Neural progenitor cell (in vitro differentiated cells): Measurements from ENCODE around the gene INPP5F. TPM values are rescaled to one million over a fixed set of nuclear protein-coding genes. Genes with fewer than 3 reads are reported as not detected.

Experiments used
- DNase-seq: peaks from one replicate; pipeline ENCODE4 v3.0.0-alpha.2; 2016; ENCODE audit warnings: low spot score
- H2AFZ ChIP-seq: fragments of 200-600 bp; sonication (generic); replicated peaks from 2 replicates; pipeline ENCODE4 v1.6.1; 2016; ENCODE audit warnings: antibody characterized with exemption
- H3F3A ChIP-seq: fragments of 200-600 bp; sonication (generic); 2 replicates; pipeline ENCODE4 v1.6.1; 2016; ENCODE audit warnings: antibody characterized with exemption, low read depth
- H3K27ac ChIP-seq: fragments of 200-600 bp; sonication (generic); 2 replicates; pipeline ENCODE4 v1.5.1; 2016; ENCODE audit warnings: mild to moderate bottlenecking
- H3K27me3 ChIP-seq: fragments of 200-600 bp; sonication (generic); 2 replicates; pipeline ENCODE4 v1.6.1; 2016; ENCODE audit warnings: mild to moderate bottlenecking, moderate library complexity
- H3K36me3 ChIP-seq: fragments of 200-600 bp; sonication (generic); 2 replicates; pipeline ENCODE4 v1.5.1; 2016
- H3K4me1 ChIP-seq: fragments of 200-600 bp; sonication (generic); 2 replicates; pipeline ENCODE4 v1.6.1; 2016; ENCODE audit warnings: mixed run types
- H3K4me2 ChIP-seq: fragments of 200-600 bp; sonication (generic); 2 replicates; pipeline ENCODE4 v1.6.1; 2016
- H3K4me3 ChIP-seq: fragments of 200-600 bp; sonication (generic); 2 replicates; pipeline ENCODE4 v1.5.1; 2016
- H3K79me2 ChIP-seq: fragments of 200-600 bp; sonication (generic); 2 replicates; pipeline ENCODE4 v1.6.1; 2016; ENCODE audit warnings: low read depth
- H3K9ac ChIP-seq: fragments of 200-600 bp; sonication (generic); 2 replicates; pipeline ENCODE4 v1.6.1; 2016
- H3K9me3 ChIP-seq: fragments of 200-600 bp; sonication (generic); 2 replicates; pipeline ENCODE4 v1.5.1; 2016; ENCODE audit warnings: low read depth
- H4K20me1 ChIP-seq: fragments of 200-600 bp; sonication (generic); 2 replicates; pipeline ENCODE4 v1.6.1; 2016; ENCODE audit warnings: low read depth
- H3K27ac Mint-ChIP-seq: 3 replicates; pipeline ENCODE4 v1.8.0; 2021; ENCODE audit warnings: mixed read lengths
- H3K27me3 Mint-ChIP-seq: 2 replicates; pipeline ENCODE4 v1.8.0; 2022; ENCODE audit warnings: low read depth, mild to moderate bottlenecking, inconsistent platforms, moderate library complexity, mixed read lengths; ENCODE audit not compliant: insufficient read depth
- H3K36me3 Mint-ChIP-seq: 3 replicates; pipeline ENCODE4 v1.8.0; 2021; ENCODE audit warnings: mixed read lengths
- H3K4me1 Mint-ChIP-seq: 3 replicates; pipeline ENCODE4 v1.8.0; 2021; ENCODE audit warnings: mixed read lengths
- H3K4me3 Mint-ChIP-seq: 3 replicates; pipeline ENCODE4 v1.8.0; 2021; ENCODE audit warnings: mild to moderate bottlenecking, moderate library complexity, mixed read lengths
- H3K9me3 Mint-ChIP-seq: 3 replicates; pipeline ENCODE4 v1.8.0; 2020; ENCODE audit warnings: mixed read lengths
- EZH2 ChIP-seq: fragments of 200-600 bp; sonication (generic); IDR thresholded peaks from 2 replicates; pipeline ENCODE4 v1.6.1; 2017; ENCODE audit warnings: antibody characterized with exemption, mild to moderate bottlenecking, moderate library complexity
- EZH2phosphoT487 ChIP-seq: fragments of 200-600 bp; sonication (generic); IDR thresholded peaks from 2 replicates; pipeline ENCODE4 v1.6.1; 2017; ENCODE audit warnings: antibody characterized with exemption
- total RNA-seq: library from RNA; depleted of rRNA; stranded (reverse); fragments of >200 nt; gene quantifications from 2 replicates; pipeline ENCODE4 v1.2.3, GENCODE V29; 2015; ENCODE audit warnings: low replicate concordance
- TF ChIP-seq, protein P1 (sequence below): fragments of 200-600 bp; sonication (generic); IDR thresholded peaks from 2 replicates; pipeline ENCODE4 v1.5.1; 2017; ENCODE audit warnings: antibody characterized with exemption, mild to moderate bottlenecking

Gene INPP5F
- total RNA-seq, 1 donor from 2014 or later: 167 TPM

GRCh38 chr10:119740096-119740495 lies 14.2 kb downstream of the INPP5F start:
- H3K9me3 Mint-ChIP-seq: no peaks in the 10 kb centered on the region
- no peak overlapping the region for H3K4me3 Mint-ChIP-seq
- H3K79me2 ChIP-seq: peaks cover 24% of the 10 kb centered on the region
- H3K36me3 Mint-ChIP-seq: no peaks in the 10 kb centered on the region
- peaks cover 16% of the 10 kb centered on the region for H3K4me1 ChIP-seq
- H3K4me1 Mint-ChIP-seq: peaks cover 34% of the 10 kb centered on the region
- no peaks in the 10 kb centered on the region for H3K27me3 ChIP-seq
- H3K4me3 ChIP-seq: no peak overlapping the region
- H2AFZ ChIP-seq: no peak overlapping the region
- H3K27ac Mint-ChIP-seq: no peak overlapping the region
- no peak overlapping the region for H3K4me2 ChIP-seq
- no peaks in the 10 kb centered on the region for H3K9me3 ChIP-seq
- H3K36me3 ChIP-seq: no peaks in the 10 kb centered on the region
- DNase-seq: no peak
- no peaks in the 10 kb centered on the region for H3F3A ChIP-seq
- H3K27ac ChIP-seq: no peak overlapping the region
- no peaks in the 10 kb centered on the region for H3K27me3 Mint-ChIP-seq
- H4K20me1 ChIP-seq: no peaks in the 10 kb centered on the region
- TF ChIP-seq EZH2 (no peak), EZH2phosphoT487 (no peak)
- TF ChIP-seq, protein P1, sequence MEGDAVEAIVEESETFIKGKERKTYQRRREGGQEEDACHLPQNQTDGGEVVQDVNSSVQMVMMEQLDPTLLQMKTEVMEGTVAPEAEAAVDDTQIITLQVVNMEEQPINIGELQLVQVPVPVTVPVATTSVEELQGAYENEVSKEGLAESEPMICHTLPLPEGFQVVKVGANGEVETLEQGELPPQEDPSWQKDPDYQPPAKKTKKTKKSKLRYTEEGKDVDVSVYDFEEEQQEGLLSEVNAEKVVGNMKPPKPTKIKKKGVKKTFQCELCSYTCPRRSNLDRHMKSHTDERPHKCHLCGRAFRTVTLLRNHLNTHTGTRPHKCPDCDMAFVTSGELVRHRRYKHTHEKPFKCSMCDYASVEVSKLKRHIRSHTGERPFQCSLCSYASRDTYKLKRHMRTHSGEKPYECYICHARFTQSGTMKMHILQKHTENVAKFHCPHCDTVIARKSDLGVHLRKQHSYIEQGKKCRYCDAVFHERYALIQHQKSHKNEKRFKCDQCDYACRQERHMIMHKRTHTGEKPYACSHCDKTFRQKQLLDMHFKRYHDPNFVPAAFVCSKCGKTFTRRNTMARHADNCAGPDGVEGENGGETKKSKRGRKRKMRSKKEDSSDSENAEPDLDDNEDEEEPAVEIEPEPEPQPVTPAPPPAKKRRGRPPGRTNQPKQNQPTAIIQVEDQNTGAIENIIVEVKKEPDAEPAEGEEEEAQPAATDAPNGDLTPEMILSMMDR: no peak
- no peak overlapping the region for H3K9ac ChIP-seq

DNA sequence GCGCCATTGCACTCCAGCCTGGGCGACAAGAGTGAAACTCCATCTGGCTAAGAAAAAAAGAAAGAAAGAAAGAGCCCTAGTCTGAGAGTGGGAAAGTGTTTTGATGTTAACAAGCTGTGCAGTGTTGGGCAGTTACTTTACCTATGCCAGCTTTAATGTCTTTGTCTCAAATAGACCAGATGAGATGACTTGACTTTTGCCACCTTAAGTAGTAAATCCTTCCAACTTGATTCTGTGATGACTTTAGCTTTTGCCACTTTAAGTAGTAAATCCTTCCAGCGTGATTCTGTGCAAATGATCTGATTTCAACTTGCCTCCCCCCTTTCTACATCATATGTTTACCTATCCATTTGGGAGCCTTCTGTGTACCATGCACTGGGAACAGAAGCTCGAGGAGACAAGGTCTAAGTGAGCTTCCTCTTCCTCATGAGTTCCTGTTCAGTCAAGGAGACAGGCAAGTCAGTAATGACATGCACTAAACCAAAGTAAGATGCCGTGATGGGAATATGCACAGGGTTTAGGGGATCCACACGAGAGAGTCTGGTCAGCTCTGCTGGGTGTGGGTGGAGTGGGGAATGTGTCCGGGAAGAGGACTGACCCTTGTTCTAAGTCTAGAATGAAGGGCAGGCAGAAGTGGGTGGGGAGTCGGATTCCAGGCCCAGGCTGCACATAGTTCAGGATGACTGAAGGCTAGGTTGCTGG lies 17.2 kb downstream of the INPP5F start:
- no peak overlapping the region for H3K9ac ChIP-seq
- H2AFZ ChIP-seq: no peak overlapping the region
- Mint-ChIP-seq H3K4me3 (no peak overlapping the region), H3K27ac (peak overlapping the region; percentile 6), H3K27me3 (no peaks in the 10 kb centered on the region), H3K36me3 (peaks cover 1% of the 10 kb centered on the region), H3K4me1 (peaks cover 16% of the 10 kb centered on the region), H3K9me3 (no peaks in the 10 kb centered on the region)
- no peaks in the 10 kb centered on the region for H3K9me3 ChIP-seq
- H3K79me2 ChIP-seq: peaks cover 3% of the 10 kb centered on the region
- TF ChIP-seq EZH2phosphoT487: no peak
- TF ChIP-seq, protein P1: no peak
- no peak for TF ChIP-seq EZH2
- DNase-seq: no peak
- H3K4me3 ChIP-seq: no peak overlapping the region
- H3K4me2 ChIP-seq: no peak overlapping the region
- H3K27me3 ChIP-seq: no peaks in the 10 kb centered on the region
- no peak overlapping the region for H3K27ac ChIP-seq
- no peaks in the 10 kb centered on the region for H4K20me1 ChIP-seq
- H3K4me1 ChIP-seq: no peaks in the 10 kb centered on the region
- H3F3A ChIP-seq: no peaks in the 10 kb centered on the region
- no peaks in the 10 kb centered on the region for H3K36me3 ChIP-seq

GRCh38 chr10:119747940-119748339 lies 22.1 kb downstream of the INPP5F start:
- Histone ChIP-seq H3K27me3 (no peaks in the 10 kb centered on the region), H3K27ac (no peak overlapping the region), H3K4me2 (no peak overlapping the region), H3K4me3 (no peak overlapping the region), H2AFZ (no peak overlapping the region), H3K79me2 (no peaks in the 10 kb centered on the region), H3K36me3 (no peaks in the 10 kb centered on the region), H3K9me3 (no peaks in the 10 kb centered on the region), H3K9ac (no peak overlapping the region), H3K4me1 (no peaks in the 10 kb centered on the region), H4K20me1 (no peaks in the 10 kb centered on the region), H3F3A (no peaks in the 10 kb centered on the region)
- Mint-ChIP-seq H3K36me3 (peaks cover 4% of the 10 kb centered on the region), H3K9me3 (no peaks in the 10 kb centered on the region), H3K27ac (no peak overlapping the region), H3K27me3 (no peaks in the 10 kb centered on the region), H3K4me3 (no peak overlapping the region), H3K4me1 (peaks cover 20% of the 10 kb centered on the region)
- DNase-seq: no peak
- TF ChIP-seq EZH2phosphoT487 (no peak), EZH2 (no peak)
- TF ChIP-seq, protein P1: no peak
